Calu3 (cell line): ENCODE results near the gene RPGRIP1L. TPM values are rescaled to one million over a fixed set of nuclear protein-coding genes. Genes with fewer than 3 reads are reported as not detected.

Experiments
- Bru-seq: library from RNA; stranded (reverse); fragments of 400-500 nt; gene quantifications from one replicate; lab custom pipeline; 2021; lab: Mats Ljungman, UMichigan
- BruChase-seq, 2 experiments: library from RNA; stranded (reverse); fragments of 400-500 nt; gene quantifications; one replicate each; lab custom pipeline; 2021; lab: Mats Ljungman, UMichigan
- BruUV-seq: library from RNA; stranded (reverse); fragments of 400-500 nt; replicated peaks from 2 replicates; lab custom pipeline; 2021; lab: Mats Ljungman, UMichigan
- CTCF ChIA-PET: fragments of 300-600 bp; sonication (Branson Sonifier 250); formaldehyde crosslinking; loops from one replicate; lab custom pipeline; 2022; ENCODE audit warnings: antibody characterized with exemption; lab: Charles Lee
- DNase-seq: peaks from one replicate; pipeline ENCODE4 v3.0.0; 2022
- H3K27ac Mint-ChIP-seq: one replicate; pipeline ENCODE4 v1.8.0; 2022; ENCODE audit warnings: mixed read lengths; ENCODE audit not compliant: unreplicated experiment
- H3K27me3 Mint-ChIP-seq: one replicate; pipeline ENCODE4 v1.8.0; 2022; ENCODE audit warnings: mixed read lengths; ENCODE audit not compliant: unreplicated experiment
- H3K36me3 Mint-ChIP-seq: one replicate; pipeline ENCODE4 v1.8.0; 2022; ENCODE audit warnings: mild to moderate bottlenecking, moderate library complexity, mixed read lengths; ENCODE audit not compliant: insufficient read depth, unreplicated experiment
- H3K4me1 Mint-ChIP-seq: one replicate; pipeline ENCODE4 v1.8.0; 2022; ENCODE audit warnings: mild to moderate bottlenecking, low read depth, mixed read lengths; ENCODE audit not compliant: unreplicated experiment
- H3K4me3 Mint-ChIP-seq: one replicate; pipeline ENCODE4 v1.8.0; 2022; ENCODE audit warnings: mild to moderate bottlenecking, low read depth, moderate library complexity, mixed read lengths; ENCODE audit not compliant: unreplicated experiment
- H3K9me3 Mint-ChIP-seq: one replicate; pipeline ENCODE4 v1.8.0; 2022; ENCODE audit warnings: low read depth, mixed read lengths; ENCODE audit not compliant: unreplicated experiment
- CTCF ChIP-seq: fragments of 200-600 bp; IDR thresholded peaks from one replicate; pipeline ENCODE4 v1.8.0; 2022; ENCODE audit warnings: antibody characterized with exemption; ENCODE audit not compliant: unreplicated experiment
- intact Hi-C: fragments of 100-400 bp; cut with micrococcal nuclease; formaldehyde crosslinking; loops from one replicate; pipeline ENCODE4 v1.10.0; 2022; ENCODE audit not compliant: unreplicated experiment
- long read RNA-seq: library from polyadenylated mRNA; stranded (forward); transcript quantifications from one replicate; pipeline ENCODE4 v2.0.0, GENCODE V29; 2022
- total RNA-seq: library from RNA; stranded (reverse); gene quantifications from 2 replicates; pipeline ENCODE4 v1.2.3, GENCODE V29; 2022

The RPGRIP1L gene
- 16.6 and 18.9 TPM in 2 replicates for total RNA-seq
- percentile 62 among the genes with signal in this experiment for Bru-seq, nascent RNA
- percentile 57 among the genes with signal in this experiment for BruChase-seq, experiment 1, labeled RNA remaining after a 6-hour chase
- percentile 55 among the genes with signal in this experiment for BruChase-seq, experiment 2, labeled RNA remaining after a 2-hour chase
- long read RNA-seq, full-length matches to known transcripts, result 11 of 21 reads
- long read RNA-seq, partial matches to known transcripts, result 6 of 21 reads
- long read RNA-seq, other reads (novel, unspliced or antisense), result 4 of 21 reads

GRCh38 chr16:53703590-53704444, at the start of gene RPGRIP1L, which contains the start of gene FTO:
TSS of gene RPGRIP1L (minus strand) at chr16:53703859. CDS start at chr16:53700723, 3,136 bp downstream.
TSS of gene FTO (plus strand) at chr16:53704156.
- intact Hi-C loops, result no loop called here
- Mint-ChIP-seq H3K4me3 (peak within 1 kb of the TSS; percentile 84), H3K9me3 (no peaks in the 10 kb centered on the region), H3K27me3 (no peaks in the 10 kb centered on the region), H3K36me3 (peaks cover 13% of the 10 kb centered on the region), H3K27ac (peak within 1 kb of the TSS; percentile 37), H3K4me1 (peaks cover 11% of the 10 kb centered on the region)
- CTCF ChIA-PET, result interaction anchor here (0.6 to 1.8 kb wide), 6 partner anchors 11 to 154 kb away, joined by 3 to 12 read pairs (median 4); no protein-coding TSS in a partner anchor
- no TSS peak for BruUV-seq
- no peak for TF ChIP-seq CTCF
- peak; percentile 99 for DNase-seq

GRCh38 chr16:53753431-53753830, 49.8 kb upstream of the RPGRIP1L start:
- no peak overlapping the region for H3K27ac Mint-ChIP-seq
- peaks cover 45% of the 10 kb centered on the region for H3K4me1 Mint-ChIP-seq
- no peaks in the 10 kb centered on the region for H3K36me3 Mint-ChIP-seq
- no TSS peak for BruUV-seq
- CTCF ChIA-PET, result interaction anchor here (0.6 to 8.4 kb wide), 4 partner anchors 9 to 204 kb away, joined by 3 to 70 read pairs (median 6); no protein-coding TSS in a partner anchor
- no peak for TF ChIP-seq CTCF
- intact Hi-C loops, result no loop called here
- no peak for DNase-seq
- no peaks in the 10 kb centered on the region for H3K9me3 Mint-ChIP-seq
- no peaks in the 10 kb centered on the region for H3K27me3 Mint-ChIP-seq
- H3K4me3 Mint-ChIP-seq, result no peak overlapping the region

GRCh38 chr16:53752560-53752959, 48.9 kb upstream of the RPGRIP1L start:
- H3K4me3 Mint-ChIP-seq, result no peak overlapping the region
- TF ChIP-seq CTCF, result no peak
- no peaks in the 10 kb centered on the region for H3K27me3 Mint-ChIP-seq
- no peak overlapping the region for H3K27ac Mint-ChIP-seq
- CTCF ChIA-PET, result interaction anchor here (0.7 to 8.4 kb wide), 3 partner anchors 8 to 203 kb away, joined by 3 to 70 read pairs (median 7); no protein-coding TSS in a partner anchor
- intact Hi-C loops, result no loop called here
- H3K9me3 Mint-ChIP-seq, result peaks cover 4% of the 10 kb centered on the region
- BruUV-seq, result no TSS peak
- H3K36me3 Mint-ChIP-seq, result no peaks in the 10 kb centered on the region
- peaks cover 40% of the 10 kb centered on the region for H3K4me1 Mint-ChIP-seq
- DNase-seq, result no peak

- TF ChIP-seq CTCF, result no peak
- Mint-ChIP-seq H3K27me3 (no peaks in the 10 kb centered on the region), H3K4me1 (peaks cover 65% of the 10 kb centered on the region), H3K9me3 (peaks cover 6% of the 10 kb centered on the region), H3K4me3 (peak overlapping the region; percentile 52), H3K27ac (peak overlapping the region; percentile 90), H3K36me3 (peaks cover 13% of the 10 kb centered on the region)
- DNase-seq, result peak; percentile 43
- intact Hi-C loops, result no loop called here
- BruUV-seq, result no TSS peak
- CTCF ChIA-PET, result interaction anchor here (2.8 to 4.0 kb wide), 2 partner anchors 10 to 30 kb away, joined by 13 to 70 read pairs; no protein-coding TSS in a partner anchor
These were observed 42.2 kb upstream of the RPGRIP1L start for GRCh38 chr16:53745753-53746266.
